Left lung (tissue), 10 donors: Measurements from ENCODE around the gene INTS12. TPM values are rescaled to one million over a fixed set of nuclear protein-coding genes. Genes with fewer than 3 reads are reported as not detected.
A peak's percentile ranks its signal among the peaks of the same experiment; 100 is the strongest.

ENCODE experiments used
- ATAC-seq: fragments of 200-7000 bp; cut with Tn5 transposase; one replicate; pipeline ENCODE4 v1.9.1; 2020; ENCODE audit warnings: moderate library complexity
- DNase-seq, 4 donors: peaks; one replicate each; pipeline ENCODE4 v3.0.0-alpha.2; 2013 to 2020
- H3K27ac ChIP-seq, 2 donors: fragments of 200-600 bp; sonication (generic) in 1 of 2; one replicate each; pipeline versions ENCODE4 v1.5.0 to v1.8.0; 2020 to 2021
- H3K27me3 ChIP-seq, 2 donors: fragments of 200-600 bp; sonication (generic) in 1 of 2; one replicate each; pipeline versions ENCODE4 v1.5.0 to v1.8.0; 2020 to 2021
- H3K36me3 ChIP-seq, 2 donors: fragments of 200-600 bp; sonication (generic) in 1 of 2; one replicate each; pipeline versions ENCODE4 v1.5.0 to v1.8.0; 2020 to 2021
- H3K4me1 ChIP-seq, 2 donors: fragments of 200-600 bp; one replicate each; pipeline ENCODE4 v1.8.0; 2021
- H3K4me3 ChIP-seq, 2 donors: fragments of 200-600 bp; sonication (generic) in 1 of 2; one replicate each; pipeline versions ENCODE4 v1.5.0 to v1.8.0; 2020 to 2021; ENCODE audit warnings: mild to moderate bottlenecking in 1 of 2
- H3K9me3 ChIP-seq, 2 donors: fragments of 200-600 bp; sonication (generic) in 1 of 2; one replicate each; pipeline versions ENCODE4 v1.5.0 to v1.8.0; 2020 to 2021
- intact Hi-C, 2 donors: fragments of 100-400 bp; cut with DNase I; formaldehyde crosslinking; loops; one replicate each; pipeline versions ENCODE4 v1.11.2 to v1.14.2; 2022
- polyA plus RNA-seq, 6 donors: library from polyadenylated mRNA; unstranded; fragments of 120-200 nt; gene quantifications; one replicate each; pipeline ENCODE4 v1.2.1, GENCODE V29; 2013; ENCODE audit not compliant: insufficient read length in 6 of 6
- total RNA-seq, 2 donors: library from RNA; stranded (reverse); fragmentation: NEBNext Ultra II Directional; extraction: Animal tissue kit (Norgen Biotek cat#: 25700); gene quantifications; one replicate each; pipeline ENCODE4 v1.2.1, GENCODE V29; 2021
- TF ChIP-seq, protein P1 (sequence below), 2 donors: fragments of 200-600 bp; sonication (generic) in 1 of 2; IDR thresholded peaks; one replicate each; pipeline versions ENCODE4 v1.5.0 to v1.8.0; 2021; ENCODE audit warnings: antibody characterized with exemption in 2 of 2
- donor health status: DM: no; HTN: yes; CAD: no.
- donor health status: DM: no; HTN: no; CAD: no.

Gene INTS12
- total and polyA plus RNA-seq, 8 donors: 14.9 to 39.1 (median 34.1) TPM

DNA sequence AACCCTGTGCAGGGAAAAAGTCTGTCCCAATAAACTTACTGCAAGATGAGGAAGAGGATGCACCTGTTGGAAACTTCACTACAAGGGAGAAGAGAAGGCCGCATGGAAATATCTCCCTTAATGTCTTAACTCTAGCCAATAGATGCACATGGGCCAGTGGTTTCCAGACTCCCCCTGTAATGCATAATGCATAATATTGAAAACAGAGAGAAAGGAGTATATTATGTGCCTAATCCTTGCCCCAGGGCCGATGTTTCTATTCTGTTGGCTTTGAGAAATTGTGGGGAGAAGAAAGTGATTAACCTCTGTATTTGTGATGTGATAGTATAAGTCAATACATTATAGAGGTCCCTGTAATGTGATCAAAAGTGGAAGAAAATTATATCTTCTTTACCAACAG is 37.2 kb downstream of the INTS12 start:
- Histone ChIP-seq H3K4me1 (no peaks in the 10 kb centered on the region), H3K27ac (no peak overlapping the region)

DNA sequence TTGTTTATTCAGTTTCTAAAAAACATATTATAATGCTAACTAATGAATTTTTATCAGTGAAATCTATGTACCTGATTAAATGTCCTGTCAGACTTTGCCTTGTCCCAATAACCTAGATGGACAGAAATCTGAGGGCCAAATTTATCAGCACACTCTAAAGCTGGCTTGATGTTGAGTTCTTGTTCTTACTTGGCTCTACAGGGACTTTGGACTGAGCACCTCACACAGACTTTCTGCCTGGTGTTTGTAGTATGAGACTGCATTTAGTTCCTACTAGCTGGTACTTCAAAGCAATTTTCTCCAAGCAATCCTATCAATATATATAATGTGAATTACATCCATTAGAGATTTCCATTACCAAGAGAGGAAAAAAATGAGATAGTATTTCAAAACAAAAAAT is 37.8 kb downstream of the INTS12 start:
- Histone ChIP-seq H3K4me3 (no peak overlapping the region), H3K27ac (no peak overlapping the region), H3K36me3 (no peaks in the 10 kb centered on the region), H3K27me3 (no peaks in the 10 kb centered on the region), H3K4me1 (no peaks in the 10 kb centered on the region), H3K9me3 (no peaks in the 10 kb centered on the region)
- DNase-seq (no peak), ATAC-seq (no peak)
- TF ChIP-seq, protein P1, sequence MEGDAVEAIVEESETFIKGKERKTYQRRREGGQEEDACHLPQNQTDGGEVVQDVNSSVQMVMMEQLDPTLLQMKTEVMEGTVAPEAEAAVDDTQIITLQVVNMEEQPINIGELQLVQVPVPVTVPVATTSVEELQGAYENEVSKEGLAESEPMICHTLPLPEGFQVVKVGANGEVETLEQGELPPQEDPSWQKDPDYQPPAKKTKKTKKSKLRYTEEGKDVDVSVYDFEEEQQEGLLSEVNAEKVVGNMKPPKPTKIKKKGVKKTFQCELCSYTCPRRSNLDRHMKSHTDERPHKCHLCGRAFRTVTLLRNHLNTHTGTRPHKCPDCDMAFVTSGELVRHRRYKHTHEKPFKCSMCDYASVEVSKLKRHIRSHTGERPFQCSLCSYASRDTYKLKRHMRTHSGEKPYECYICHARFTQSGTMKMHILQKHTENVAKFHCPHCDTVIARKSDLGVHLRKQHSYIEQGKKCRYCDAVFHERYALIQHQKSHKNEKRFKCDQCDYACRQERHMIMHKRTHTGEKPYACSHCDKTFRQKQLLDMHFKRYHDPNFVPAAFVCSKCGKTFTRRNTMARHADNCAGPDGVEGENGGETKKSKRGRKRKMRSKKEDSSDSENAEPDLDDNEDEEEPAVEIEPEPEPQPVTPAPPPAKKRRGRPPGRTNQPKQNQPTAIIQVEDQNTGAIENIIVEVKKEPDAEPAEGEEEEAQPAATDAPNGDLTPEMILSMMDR (IDR thresholded peaks at IDR 0.05): no peak
- intact Hi-C loops: no loop called here

More for the DNA sequence above, 37.2 kb downstream of the INTS12 start:
- Histone ChIP-seq H3K27me3 (no peaks in the 10 kb centered on the region), H3K4me3 (no peak overlapping the region), H3K9me3 (no peaks in the 10 kb centered on the region), H3K36me3 (no peaks in the 10 kb centered on the region)
- TF ChIP-seq, protein P1 (IDR thresholded peaks at IDR 0.05): no peak
- intact Hi-C loops: no loop called here
- no peak for DNase-seq
- no peak for ATAC-seq

DNA sequence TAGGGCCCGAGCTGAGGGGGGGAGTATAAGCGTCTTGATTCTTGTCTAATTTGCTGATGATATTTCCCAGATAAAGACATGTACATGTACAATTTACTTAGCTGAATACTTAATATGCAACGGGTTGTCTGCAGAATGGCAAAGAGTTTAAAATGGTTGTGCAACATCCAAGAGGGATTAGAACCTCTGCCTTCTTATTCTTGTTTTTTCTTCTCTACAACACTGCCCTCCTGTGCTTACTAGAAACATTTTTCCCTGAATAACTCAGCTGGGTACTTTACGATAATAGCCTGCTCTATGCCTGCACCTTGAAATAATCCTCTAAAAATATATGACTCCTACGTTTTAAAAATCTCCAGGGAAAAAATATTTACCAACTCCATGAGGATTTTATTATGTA is 41.8 kb downstream of the INTS12 start:
- Histone ChIP-seq H3K27me3 (no peaks in the 10 kb centered on the region), H3K27ac (no peak overlapping the region), H3K36me3 (no peaks in the 10 kb centered on the region), H3K4me3 (no peak overlapping the region), H3K4me1 (no peaks in the 10 kb centered on the region), H3K9me3 (no peaks in the 10 kb centered on the region)
- TF ChIP-seq, protein P1 (IDR thresholded peaks at IDR 0.05): peak in 1 of 2 donors; percentile 24
- ATAC-seq (peak; percentile 81), DNase-seq (no peak)
- intact Hi-C loops: loop anchor here in 1 of 2 donors (10.0 kb wide), 1 partner anchor 142 kb away; no protein-coding TSS in a partner anchor

DNA sequence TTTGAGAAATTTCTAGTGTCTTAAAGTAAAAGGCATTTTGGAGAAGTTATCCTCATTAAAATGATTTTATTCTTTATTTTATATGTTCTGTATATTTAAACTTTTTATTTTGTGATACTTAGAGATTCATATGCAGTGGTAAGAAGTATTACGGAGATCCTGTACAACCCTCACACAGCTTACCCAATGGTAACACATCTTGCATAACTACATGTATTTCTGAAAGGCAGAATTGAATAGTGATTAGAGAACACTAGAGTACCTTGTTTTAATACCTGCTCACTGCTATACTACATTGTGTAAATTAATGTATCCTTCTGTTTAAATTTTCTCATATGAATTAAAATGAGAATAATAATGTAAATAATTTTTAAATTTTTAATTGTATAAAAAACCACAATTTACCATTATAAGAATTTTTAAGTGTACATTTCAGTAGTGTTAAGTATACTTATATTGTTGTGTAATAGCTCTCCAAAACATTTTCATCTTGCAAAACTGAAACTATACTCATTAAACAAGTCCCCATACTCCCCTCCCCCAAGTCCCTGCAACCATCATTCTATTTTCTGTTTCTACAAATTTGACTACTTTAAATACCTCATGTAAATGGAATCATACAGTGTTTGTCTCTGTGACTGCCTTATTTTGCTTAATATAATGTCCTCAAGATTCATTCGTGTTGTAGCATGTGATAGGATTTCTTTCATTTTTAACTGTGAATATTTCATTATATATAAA is 45.4 kb downstream of the INTS12 start:
- H3K9me3 ChIP-seq: no peaks in the 10 kb centered on the region
- no peak for DNase-seq
- no peaks in the 10 kb centered on the region for H3K4me1 ChIP-seq
- no peak overlapping the region for H3K27ac ChIP-seq
- ATAC-seq: peak; percentile 80
- intact Hi-C loops: loop anchor here in 1 of 2 donors (10.0 kb wide), 1 partner anchor 138 kb away; no protein-coding TSS in a partner anchor
- no peaks in the 10 kb centered on the region for H3K36me3 ChIP-seq
- H3K27me3 ChIP-seq: no peaks in the 10 kb centered on the region
- TF ChIP-seq, protein P1 (IDR thresholded peaks at IDR 0.05): no peak
- H3K4me3 ChIP-seq: no peak overlapping the region

DNA sequence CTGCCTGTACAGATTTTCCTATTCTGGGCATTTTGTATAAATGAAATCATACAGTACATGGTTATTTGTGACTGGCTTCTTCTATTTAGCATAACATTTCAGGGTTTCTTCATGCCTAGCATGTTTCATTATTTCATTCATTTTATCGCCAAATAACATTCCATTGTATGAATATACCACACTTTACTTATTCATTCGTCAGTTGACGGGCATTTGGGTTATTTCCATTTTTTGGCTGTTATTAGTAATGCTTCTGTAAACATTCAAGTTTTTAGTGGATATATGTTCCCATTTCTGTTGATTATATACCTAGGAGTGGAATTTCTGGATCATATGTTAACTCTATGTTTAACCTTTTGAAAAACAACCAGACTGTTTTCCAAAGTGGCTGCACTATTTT is 47.5 kb downstream of the INTS12 start:
- no peaks in the 10 kb centered on the region for H3K4me1 ChIP-seq
- no peak overlapping the region for H3K27ac ChIP-seq
- no peaks in the 10 kb centered on the region for H3K9me3 ChIP-seq
- ATAC-seq (no peak), DNase-seq (no peak)
- H3K27me3 ChIP-seq: no peaks in the 10 kb centered on the region
- H3K36me3 ChIP-seq: no peaks in the 10 kb centered on the region
- TF ChIP-seq, protein P1 (IDR thresholded peaks at IDR 0.05): no peak
- no peak overlapping the region for H3K4me3 ChIP-seq
- intact Hi-C loops: loop anchor here in 1 of 2 donors (10.0 kb wide), 1 partner anchor 136 kb away; no protein-coding TSS in a partner anchor
